ENCODE data around the gene ERG28. TPM values are rescaled to one million over a fixed set of nuclear protein-coding genes. Genes with fewer than 3 reads are reported as not detected.

Gene ERG28
- total RNA-seq, 1 donor from 2014 or later: 38.9 TPM

DNA sequence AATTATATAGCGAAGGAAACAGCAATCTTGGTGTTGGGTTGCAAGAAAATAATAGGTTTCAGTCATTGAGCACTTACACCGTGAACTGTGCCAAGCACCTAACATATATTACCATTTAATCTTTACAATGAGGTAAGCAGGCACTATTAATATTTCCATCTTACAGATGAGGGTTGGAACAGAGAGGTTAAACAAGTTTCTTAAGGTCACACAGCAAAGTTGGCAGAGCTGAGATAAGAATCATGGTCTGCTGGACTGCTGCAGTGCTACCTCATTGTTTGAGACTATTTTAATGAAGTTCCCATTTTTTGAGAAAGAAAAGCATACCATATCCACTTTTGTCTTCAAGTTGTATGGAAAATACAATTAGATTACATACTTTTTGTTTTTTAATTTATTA is 1.7 kb downstream of the ERG28 start:
- Mint-ChIP-seq H3K4me1 (peaks cover 52% of the 10 kb centered on the region), H3K27me3 (ENCODE audit: low read depth) (no peaks in the 10 kb centered on the region), H3K27ac (ENCODE audit: unreplicated experiment) (no peak overlapping the region), H3K36me3 (ENCODE audit: low read depth) (peaks cover 1% of the 10 kb centered on the region), H3K4me3 (peak overlapping the region; percentile 58), H3K9me3 (no peaks in the 10 kb centered on the region)
- TF ChIP-seq, protein P1, sequence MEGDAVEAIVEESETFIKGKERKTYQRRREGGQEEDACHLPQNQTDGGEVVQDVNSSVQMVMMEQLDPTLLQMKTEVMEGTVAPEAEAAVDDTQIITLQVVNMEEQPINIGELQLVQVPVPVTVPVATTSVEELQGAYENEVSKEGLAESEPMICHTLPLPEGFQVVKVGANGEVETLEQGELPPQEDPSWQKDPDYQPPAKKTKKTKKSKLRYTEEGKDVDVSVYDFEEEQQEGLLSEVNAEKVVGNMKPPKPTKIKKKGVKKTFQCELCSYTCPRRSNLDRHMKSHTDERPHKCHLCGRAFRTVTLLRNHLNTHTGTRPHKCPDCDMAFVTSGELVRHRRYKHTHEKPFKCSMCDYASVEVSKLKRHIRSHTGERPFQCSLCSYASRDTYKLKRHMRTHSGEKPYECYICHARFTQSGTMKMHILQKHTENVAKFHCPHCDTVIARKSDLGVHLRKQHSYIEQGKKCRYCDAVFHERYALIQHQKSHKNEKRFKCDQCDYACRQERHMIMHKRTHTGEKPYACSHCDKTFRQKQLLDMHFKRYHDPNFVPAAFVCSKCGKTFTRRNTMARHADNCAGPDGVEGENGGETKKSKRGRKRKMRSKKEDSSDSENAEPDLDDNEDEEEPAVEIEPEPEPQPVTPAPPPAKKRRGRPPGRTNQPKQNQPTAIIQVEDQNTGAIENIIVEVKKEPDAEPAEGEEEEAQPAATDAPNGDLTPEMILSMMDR (conservative IDR thresholded peaks at IDR 0.05): no peak
- no peak for DNase-seq (ENCODE audit: low read depth, low spot score)

DNA sequence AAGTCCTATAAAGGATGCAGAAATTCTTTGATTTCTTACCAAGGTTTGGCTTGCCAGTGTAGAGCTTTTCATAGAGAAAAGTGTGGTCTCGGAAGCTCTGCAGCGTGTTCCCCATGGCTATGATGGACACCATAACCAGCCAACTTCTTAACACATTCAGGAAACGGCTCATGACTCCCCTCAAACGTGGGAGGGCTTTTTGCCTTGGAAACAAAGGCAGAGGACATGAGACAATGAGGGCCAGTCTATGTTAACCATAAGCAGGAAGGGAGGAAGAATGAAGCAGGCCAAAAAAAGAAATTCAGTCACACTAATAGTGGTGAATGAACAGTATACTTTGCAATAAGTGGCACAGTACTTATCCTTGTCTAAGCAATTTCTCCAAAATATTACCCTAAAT is 3.3 kb downstream of the ERG28 start:
- no peaks in the 10 kb centered on the region for H3K27me3 Mint-ChIP-seq (ENCODE audit: low read depth)
- DNase-seq (ENCODE audit: low read depth, low spot score): no peak
- TF ChIP-seq, protein P1 (conservative IDR thresholded peaks at IDR 0.05): no peak
- peaks cover 45% of the 10 kb centered on the region for H3K4me1 Mint-ChIP-seq
- no peaks in the 10 kb centered on the region for H3K9me3 Mint-ChIP-seq
- peak overlapping the region; percentile 78 for H3K4me3 Mint-ChIP-seq
- H3K36me3 Mint-ChIP-seq (ENCODE audit: low read depth): peaks cover 2% of the 10 kb centered on the region
- H3K27ac Mint-ChIP-seq (ENCODE audit: unreplicated experiment): no peak overlapping the region

DNA sequence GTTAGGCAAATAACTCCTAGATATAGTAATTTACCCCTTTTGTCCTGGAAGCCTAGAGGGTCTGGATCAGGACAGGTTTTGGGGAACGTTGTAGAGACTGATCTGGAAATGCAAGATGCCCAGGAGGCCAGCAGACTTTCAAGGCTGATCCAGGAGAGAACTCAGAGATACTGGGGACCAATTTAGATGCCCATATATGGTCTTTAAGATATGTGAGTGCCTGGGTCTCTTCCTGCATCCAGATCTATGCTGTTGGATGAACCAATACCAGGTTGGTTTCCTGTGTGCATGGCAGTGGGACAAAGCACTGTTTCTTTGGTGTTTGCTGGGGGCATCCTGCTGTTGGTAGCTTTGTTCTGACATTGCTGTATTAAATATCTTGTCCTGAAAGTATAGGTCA is 5.4 kb downstream of the ERG28 start:
- DNase-seq (ENCODE audit: low read depth, low spot score): no peak
- Mint-ChIP-seq H3K27ac (ENCODE audit: unreplicated experiment) (no peak overlapping the region), H3K27me3 (ENCODE audit: low read depth) (no peaks in the 10 kb centered on the region), H3K4me3 (no peak overlapping the region), H3K9me3 (no peaks in the 10 kb centered on the region), H3K36me3 (ENCODE audit: low read depth) (peaks cover 10% of the 10 kb centered on the region), H3K4me1 (peaks cover 29% of the 10 kb centered on the region)
- TF ChIP-seq, protein P1 (conservative IDR thresholded peaks at IDR 0.05): no peak

DNA sequence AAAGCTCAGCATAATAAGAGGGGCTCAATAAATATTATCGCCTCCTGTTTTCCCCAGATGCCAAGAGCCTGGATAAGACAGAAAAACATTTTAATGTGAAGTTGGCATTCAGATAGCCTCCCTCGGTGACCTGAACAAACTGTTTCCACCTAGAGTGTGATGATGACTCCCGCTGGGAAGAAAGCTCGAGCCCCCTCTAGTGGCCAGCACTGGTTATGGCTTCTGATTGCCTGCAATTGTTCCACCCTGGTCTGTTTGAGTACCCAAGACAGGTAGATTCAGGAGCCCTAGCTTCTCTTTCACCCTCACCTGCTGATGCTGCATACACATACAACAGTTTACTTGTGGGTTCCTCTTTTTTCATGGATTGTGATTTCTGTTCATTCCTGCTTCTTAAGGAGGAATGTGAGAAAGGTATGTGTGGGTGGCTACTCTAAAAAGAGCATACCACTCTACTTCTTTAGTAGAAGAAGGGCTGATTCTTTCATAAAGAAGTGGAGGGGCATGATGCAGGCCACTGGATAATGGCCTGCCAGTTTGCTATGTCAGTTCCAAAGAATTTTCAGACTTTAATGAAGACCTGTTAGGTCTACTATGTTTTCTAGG is 6.4 kb downstream of the ERG28 start:
- no peak overlapping the region for H3K4me3 Mint-ChIP-seq
- TF ChIP-seq, protein P1 (conservative IDR thresholded peaks at IDR 0.05): peak; percentile 98
- peaks cover 18% of the 10 kb centered on the region for H3K36me3 Mint-ChIP-seq (ENCODE audit: low read depth)
- peaks cover 22% of the 10 kb centered on the region for H3K4me1 Mint-ChIP-seq
- no peaks in the 10 kb centered on the region for H3K9me3 Mint-ChIP-seq
- DNase-seq (ENCODE audit: low read depth, low spot score): peak; percentile 85
- no peak overlapping the region for H3K27ac Mint-ChIP-seq (ENCODE audit: unreplicated experiment)
- no peaks in the 10 kb centered on the region for H3K27me3 Mint-ChIP-seq (ENCODE audit: low read depth)

DNA sequence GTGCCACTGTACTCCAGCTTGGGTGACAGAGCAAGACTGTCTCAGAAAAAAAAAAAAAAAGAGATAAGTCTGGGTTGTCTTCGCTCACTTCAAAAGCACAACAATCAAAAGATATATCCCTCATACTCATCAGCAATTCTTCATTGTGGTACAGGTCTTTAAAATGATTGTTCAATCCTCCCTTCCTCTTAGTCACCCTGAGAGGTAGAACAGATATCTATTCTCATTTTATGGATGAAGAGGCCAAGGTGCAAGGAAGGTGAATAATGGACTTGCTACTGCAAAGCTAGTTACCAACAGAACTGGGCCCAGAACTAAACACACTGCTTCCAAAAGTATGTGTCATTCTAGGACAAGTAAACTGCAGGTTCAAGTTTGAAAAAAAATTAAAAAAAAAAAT is 7.1 kb downstream of the ERG28 start:
- Mint-ChIP-seq H3K27ac (ENCODE audit: unreplicated experiment) (no peak overlapping the region), H3K36me3 (ENCODE audit: low read depth) (peaks cover 21% of the 10 kb centered on the region), H3K27me3 (ENCODE audit: low read depth) (no peaks in the 10 kb centered on the region), H3K9me3 (no peaks in the 10 kb centered on the region), H3K4me3 (no peak overlapping the region), H3K4me1 (peaks cover 19% of the 10 kb centered on the region)
- TF ChIP-seq, protein P1 (conservative IDR thresholded peaks at IDR 0.05): no peak
- no peak for DNase-seq (ENCODE audit: low read depth, low spot score)
